Measurements from ENCODE around the gene RNF5.
"Not testable (repeated sequence)": the region's sequence is repeated elsewhere in the genome, so short reads cannot be mapped to it uniquely, and the experiment has no call there.

RNF5 gene

GRCh38 chr6:32210191-32210601 is 32.0 kb downstream of the RNF5 start:
- no peak for DNase-seq (ENCODE audit: low read depth in 2 of 2)

GRCh38 chr6:32211432-32211831 is 33.2 kb downstream of the RNF5 start:
- not testable (repeated sequence) for DNase-seq (ENCODE audit: low read depth in 2 of 2)

GRCh38 chr6:32212076-32212760 is 34.0 kb downstream of the RNF5 start:
- no peak for DNase-seq (ENCODE audit: low read depth in 2 of 2)

GRCh38 chr6:32213649-32214048 is 35.4 kb downstream of the RNF5 start:
- no peak for DNase-seq (ENCODE audit: low read depth in 2 of 2)

- DNase-seq (ENCODE audit: low read depth in 2 of 2) = no peak
Observed at GRCh38 chr6:32214126-32214525, 35.9 kb downstream of the RNF5 start.

GRCh38 chr6:32215617-32216016 is 37.4 kb downstream of the RNF5 start:
- DNase-seq (ENCODE audit: low read depth in 2 of 2) = no peak

GRCh38 chr6:32216285-32216684 is 38.1 kb downstream of the RNF5 start:
- DNase-seq (ENCODE audit: low read depth in 2 of 2) = no peak

GRCh38 chr6:32216998-32217397 is 38.8 kb downstream of the RNF5 start:
- no peak for DNase-seq (ENCODE audit: low read depth in 2 of 2)

GRCh38 chr6:32218167-32218566 is 40.0 kb downstream of the RNF5 start:
- no peak for DNase-seq (ENCODE audit: low read depth in 2 of 2)

GRCh38 chr6:32220021-32220420 is 41.8 kb downstream of the RNF5 start:
- no peak for DNase-seq (ENCODE audit: low read depth in 2 of 2)

GRCh38 chr6:32222333-32223230 is 44.4 kb downstream of the RNF5 start:
- no peak for DNase-seq (ENCODE audit: low read depth in 2 of 2)

GRCh38 chr6:32223258-32224235 is 45.3 kb downstream of the RNF5 start, which contains the start of gene NOTCH4:
NOTCH4 (minus strand) TSS chr6:32224067; CDS start chr6:32223928, 139 bp downstream.
- DNase-seq (ENCODE audit: low read depth in 2 of 2) = no peak

GRCh38 chr6:32224696-32225095 is 46.5 kb downstream of the RNF5 start:
- no peak for DNase-seq (ENCODE audit: low read depth in 2 of 2)

- DNase-seq (ENCODE audit: low read depth in 2 of 2) = no peak
Observed at GRCh38 chr6:32226434-32226833, 48.2 kb downstream of the RNF5 start.

Data from stimulated activated CD4-positive, alpha-beta T cell treated with anti-CD3 and anti-CD28 coated beads, Interleukin-15, amount 100 ng/mL, for 48 hours (primary cell).